ENCODE data around the gene B3GLCT.

The B3GLCT gene

DNA sequence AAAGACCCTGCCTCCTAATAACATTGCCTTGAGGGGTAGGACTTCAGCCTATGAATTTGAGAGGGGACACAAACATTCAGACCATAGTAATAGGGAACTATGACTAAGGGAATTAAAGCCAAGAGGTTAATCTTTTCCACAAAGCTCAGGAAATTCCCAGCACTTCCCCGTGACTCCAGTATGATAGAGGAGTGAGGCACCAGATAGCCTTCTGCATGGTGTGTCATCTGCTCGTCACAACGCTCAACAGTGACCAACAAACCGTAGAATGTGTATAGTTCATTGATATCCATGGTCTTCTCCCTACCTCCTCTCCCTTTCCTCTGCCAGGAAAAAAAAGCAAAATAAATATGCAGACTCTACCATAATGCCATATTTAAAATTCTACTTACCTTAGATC is 64.4 kb downstream of the B3GLCT start:
- TF ChIP-seq GABPA (IDR thresholded peaks at IDR 0.05; ENCODE audit: low read depth): no peak
- TF ChIP-seq, protein P1, sequence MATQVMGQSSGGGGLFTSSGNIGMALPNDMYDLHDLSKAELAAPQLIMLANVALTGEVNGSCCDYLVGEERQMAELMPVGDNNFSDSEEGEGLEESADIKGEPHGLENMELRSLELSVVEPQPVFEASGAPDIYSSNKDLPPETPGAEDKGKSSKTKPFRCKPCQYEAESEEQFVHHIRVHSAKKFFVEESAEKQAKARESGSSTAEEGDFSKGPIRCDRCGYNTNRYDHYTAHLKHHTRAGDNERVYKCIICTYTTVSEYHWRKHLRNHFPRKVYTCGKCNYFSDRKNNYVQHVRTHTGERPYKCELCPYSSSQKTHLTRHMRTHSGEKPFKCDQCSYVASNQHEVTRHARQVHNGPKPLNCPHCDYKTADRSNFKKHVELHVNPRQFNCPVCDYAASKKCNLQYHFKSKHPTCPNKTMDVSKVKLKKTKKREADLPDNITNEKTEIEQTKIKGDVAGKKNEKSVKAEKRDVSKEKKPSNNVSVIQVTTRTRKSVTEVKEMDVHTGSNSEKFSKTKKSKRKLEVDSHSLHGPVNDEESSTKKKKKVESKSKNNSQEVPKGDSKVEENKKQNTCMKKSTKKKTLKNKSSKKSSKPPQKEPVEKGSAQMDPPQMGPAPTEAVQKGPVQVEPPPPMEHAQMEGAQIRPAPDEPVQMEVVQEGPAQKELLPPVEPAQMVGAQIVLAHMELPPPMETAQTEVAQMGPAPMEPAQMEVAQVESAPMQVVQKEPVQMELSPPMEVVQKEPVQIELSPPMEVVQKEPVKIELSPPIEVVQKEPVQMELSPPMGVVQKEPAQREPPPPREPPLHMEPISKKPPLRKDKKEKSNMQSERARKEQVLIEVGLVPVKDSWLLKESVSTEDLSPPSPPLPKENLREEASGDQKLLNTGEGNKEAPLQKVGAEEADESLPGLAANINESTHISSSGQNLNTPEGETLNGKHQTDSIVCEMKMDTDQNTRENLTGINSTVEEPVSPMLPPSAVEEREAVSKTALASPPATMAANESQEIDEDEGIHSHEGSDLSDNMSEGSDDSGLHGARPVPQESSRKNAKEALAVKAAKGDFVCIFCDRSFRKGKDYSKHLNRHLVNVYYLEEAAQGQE (IDR thresholded peaks at IDR 0.05; ENCODE audit: insufficient replicate concordance, low read depth): no peak
- TF ChIP-seq, protein P2, sequence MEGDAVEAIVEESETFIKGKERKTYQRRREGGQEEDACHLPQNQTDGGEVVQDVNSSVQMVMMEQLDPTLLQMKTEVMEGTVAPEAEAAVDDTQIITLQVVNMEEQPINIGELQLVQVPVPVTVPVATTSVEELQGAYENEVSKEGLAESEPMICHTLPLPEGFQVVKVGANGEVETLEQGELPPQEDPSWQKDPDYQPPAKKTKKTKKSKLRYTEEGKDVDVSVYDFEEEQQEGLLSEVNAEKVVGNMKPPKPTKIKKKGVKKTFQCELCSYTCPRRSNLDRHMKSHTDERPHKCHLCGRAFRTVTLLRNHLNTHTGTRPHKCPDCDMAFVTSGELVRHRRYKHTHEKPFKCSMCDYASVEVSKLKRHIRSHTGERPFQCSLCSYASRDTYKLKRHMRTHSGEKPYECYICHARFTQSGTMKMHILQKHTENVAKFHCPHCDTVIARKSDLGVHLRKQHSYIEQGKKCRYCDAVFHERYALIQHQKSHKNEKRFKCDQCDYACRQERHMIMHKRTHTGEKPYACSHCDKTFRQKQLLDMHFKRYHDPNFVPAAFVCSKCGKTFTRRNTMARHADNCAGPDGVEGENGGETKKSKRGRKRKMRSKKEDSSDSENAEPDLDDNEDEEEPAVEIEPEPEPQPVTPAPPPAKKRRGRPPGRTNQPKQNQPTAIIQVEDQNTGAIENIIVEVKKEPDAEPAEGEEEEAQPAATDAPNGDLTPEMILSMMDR (IDR thresholded peaks at IDR 0.05; ENCODE audit: insufficient read depth, low read length): no peak
- no peak for TF ChIP-seq POLR2AphosphoS5 (IDR thresholded peaks at IDR 0.05; ENCODE audit: low read depth)
- TF ChIP-seq SPI1 (IDR thresholded peaks at IDR 0.05; ENCODE audit: borderline replicate concordance, low read depth): no peak

DNA sequence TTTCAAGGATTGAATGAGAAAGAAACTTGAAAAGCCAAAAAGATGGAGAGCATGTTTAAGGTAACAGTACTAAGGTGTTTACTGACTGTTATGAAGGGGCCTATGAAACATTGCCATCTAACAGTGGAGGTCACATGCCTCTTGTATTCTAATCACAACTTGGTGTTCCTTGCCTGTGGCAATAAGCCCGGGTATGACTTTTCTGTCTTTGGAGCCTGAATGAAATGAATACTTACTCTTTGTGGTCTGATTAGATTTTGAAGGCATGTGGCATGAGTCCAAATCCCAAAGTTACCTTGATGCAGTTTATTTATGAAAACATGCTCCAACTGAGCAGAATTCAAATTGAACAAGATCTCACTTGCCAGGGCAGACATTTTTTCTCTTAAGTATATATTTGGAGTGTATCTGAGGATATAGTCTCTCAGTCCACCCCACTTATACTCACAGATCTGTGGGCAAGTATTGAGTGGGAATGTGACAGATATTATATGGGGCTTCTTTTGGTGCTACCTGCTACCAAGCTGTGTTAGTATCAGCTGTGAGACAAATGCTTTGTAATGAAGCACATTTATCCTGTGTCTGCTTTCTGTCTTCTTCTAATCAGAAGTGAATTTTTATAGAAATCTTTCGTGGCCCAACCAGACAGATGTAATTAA is 67.5 kb downstream of the B3GLCT start:
- Histone ChIP-seq H3K27ac (replicated peaks) (no peak overlapping the region), H3K27me3 (ENCODE audit: insufficient read depth, poor library complexity, severe bottlenecking) (no peaks in the 10 kb centered on the region), H3K4me3 (replicated peaks; ENCODE audit: insufficient read depth, low read length) (no peak overlapping the region)
- TF ChIP-seq GABPA (IDR thresholded peaks at IDR 0.05; ENCODE audit: low read depth) (no peak), POLR2AphosphoS5 (IDR thresholded peaks at IDR 0.05; ENCODE audit: low read depth) (no peak)
- TF ChIP-seq, protein P2 (IDR thresholded peaks at IDR 0.05; ENCODE audit: insufficient read depth, low read length): no peak
- DNase-seq (ENCODE audit: low read depth in 1 of 2, low spot score in 1 of 2): no peak

More for the DNA sequence above, 64.4 kb downstream of the B3GLCT start:
- DNase-seq (ENCODE audit: low read depth in 1 of 2, low spot score in 1 of 2): no peak
- Histone ChIP-seq H3K27me3 (ENCODE audit: insufficient read depth, poor library complexity, severe bottlenecking) (no peaks in the 10 kb centered on the region), H3K4me3 (replicated peaks; ENCODE audit: insufficient read depth, low read length) (no peak overlapping the region), H3K27ac (replicated peaks) (no peak overlapping the region)

DNA sequence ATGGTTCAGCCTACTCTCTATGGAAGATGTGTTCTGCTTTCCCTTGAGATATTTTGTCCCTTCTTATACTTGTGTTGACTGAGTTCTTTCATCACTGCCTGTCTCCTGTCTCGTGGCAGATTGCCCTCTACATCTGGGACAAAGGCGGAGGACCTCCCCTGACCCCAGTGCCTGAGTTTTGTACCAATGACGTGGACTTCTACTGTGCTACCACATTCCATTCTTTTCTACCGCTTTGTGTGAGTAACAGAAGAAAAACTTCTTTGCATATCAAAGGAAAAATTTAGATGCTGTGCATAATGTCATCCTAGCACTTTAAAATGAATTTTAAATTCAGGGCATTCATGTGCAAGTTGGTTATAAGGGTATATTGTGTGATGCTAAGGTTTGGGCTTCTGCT is 74.6 kb downstream of the B3GLCT start:
- DNase-seq (ENCODE audit: low read depth in 1 of 2, low spot score in 1 of 2): no peak
- Histone ChIP-seq H3K4me3 (replicated peaks; ENCODE audit: insufficient read depth, low read length) (no peak overlapping the region), H3K27ac (replicated peaks) (no peak overlapping the region), H3K27me3 (ENCODE audit: insufficient read depth, poor library complexity, severe bottlenecking) (no peaks in the 10 kb centered on the region)
- TF ChIP-seq, protein P2 (IDR thresholded peaks at IDR 0.05; ENCODE audit: insufficient read depth, low read length): no peak
- no peak for TF ChIP-seq GABPA (IDR thresholded peaks at IDR 0.05; ENCODE audit: low read depth)
- TF ChIP-seq, protein P1 (IDR thresholded peaks at IDR 0.05; ENCODE audit: insufficient replicate concordance, low read depth): no peak
- TF ChIP-seq POLR2AphosphoS5 (IDR thresholded peaks at IDR 0.05; ENCODE audit: low read depth): no peak
- no peak for TF ChIP-seq SPI1 (IDR thresholded peaks at IDR 0.05; ENCODE audit: borderline replicate concordance, low read depth)

DNA sequence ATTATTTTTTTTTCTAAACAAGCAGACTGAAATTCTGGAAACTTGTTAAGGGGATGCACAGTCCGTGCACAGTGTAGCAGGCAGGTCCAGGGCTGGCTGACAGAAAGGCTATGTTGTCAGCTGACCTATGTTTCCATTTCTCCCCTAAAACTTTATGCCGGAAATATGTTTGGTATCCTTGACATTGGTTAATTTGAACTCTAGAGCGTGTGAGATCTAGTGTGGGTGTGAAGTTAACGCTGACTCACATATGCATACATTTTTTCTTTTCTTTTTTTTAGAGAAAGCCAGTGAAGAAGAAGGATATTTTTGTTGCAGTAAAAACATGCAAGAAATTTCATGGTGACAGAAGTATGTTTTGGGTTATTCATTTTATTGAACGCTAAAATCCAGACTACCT is 76.6 kb downstream of the B3GLCT start:
- no peak for DNase-seq (ENCODE audit: low read depth in 1 of 2, low spot score in 1 of 2)
- no peak overlapping the region for H3K27ac ChIP-seq (replicated peaks)
- no peak overlapping the region for H3K4me3 ChIP-seq (replicated peaks; ENCODE audit: insufficient read depth, low read length)
- TF ChIP-seq, protein P2 (IDR thresholded peaks at IDR 0.05; ENCODE audit: insufficient read depth, low read length): no peak
- TF ChIP-seq, protein P1 (IDR thresholded peaks at IDR 0.05; ENCODE audit: insufficient replicate concordance, low read depth): no peak
- TF ChIP-seq POLR2AphosphoS5 (IDR thresholded peaks at IDR 0.05; ENCODE audit: low read depth) (no peak), GABPA (IDR thresholded peaks at IDR 0.05; ENCODE audit: low read depth) (no peak), SPI1 (IDR thresholded peaks at IDR 0.05; ENCODE audit: borderline replicate concordance, low read depth) (no peak)
- H3K27me3 ChIP-seq (ENCODE audit: insufficient read depth, poor library complexity, severe bottlenecking): no peaks in the 10 kb centered on the region
